Measurements from ENCODE around the gene TAS1R2. TPM values are rescaled to one million over a fixed set of nuclear protein-coding genes. Genes with fewer than 3 reads are reported as not detected.

TAS1R2 gene
- total RNA-seq, 6 experiments from 2014 or later, result 0.07 TPM; not detected in 5

DNA sequence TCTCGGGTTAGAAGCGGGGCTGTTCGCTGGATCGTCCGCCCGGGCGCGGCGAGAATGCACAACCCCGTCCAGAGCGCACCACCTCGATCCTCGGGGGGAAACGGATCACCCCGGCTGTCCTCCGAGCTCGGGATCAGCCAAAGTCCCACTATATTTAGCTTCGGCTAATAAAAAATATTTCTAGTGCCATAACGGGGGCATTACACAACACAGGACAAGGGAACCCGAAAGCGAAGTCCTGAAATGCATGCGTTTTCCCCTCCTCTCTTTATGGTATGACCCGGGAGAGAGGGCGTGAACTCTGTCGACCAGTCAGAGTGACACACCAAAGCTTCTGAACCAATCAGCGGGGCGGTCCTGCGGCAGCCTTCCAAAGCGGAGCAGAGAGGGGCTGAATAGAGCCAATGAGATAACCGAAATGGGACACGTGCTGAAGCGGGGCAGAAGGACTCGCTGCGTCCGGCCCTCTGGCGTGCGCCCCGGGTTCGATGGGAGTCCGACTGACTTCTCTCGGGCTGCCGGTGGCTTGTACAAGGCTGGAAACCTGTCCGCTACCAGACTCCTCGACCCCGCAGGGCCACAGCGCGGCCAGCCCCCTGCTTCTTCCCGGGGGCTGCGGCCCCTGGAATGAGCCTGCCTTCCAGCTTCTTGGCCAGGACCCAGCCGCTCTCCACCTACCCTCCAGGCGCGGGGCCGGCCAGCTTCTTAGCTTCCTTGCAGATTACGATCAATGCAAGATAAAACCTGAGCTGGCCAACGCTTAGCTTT lies 43.2 kb upstream of the TAS1R2 start, which contains the start of gene ALDH4A1:
TSS of gene ALDH4A1 (minus strand) at position 33 of the 768 bp plus-strand sequence. CDS start at position 1, 32 bp downstream.
- Histone ChIP-seq H3K27ac (peak within 1 kb of the TSS; percentile 77 to 96 (median 89)), H3K27me3 (no peaks in the 10 kb centered on the region), H3K36me3 (peaks cover 0 to 3% (median under 1%) of the 10 kb centered on the region in 4 donors), H3K4me1 (peaks cover 0 to 30% (median 12%) of the 10 kb centered on the region in 4 donors), H3K4me3 (peak within 1 kb of the TSS; percentile 92 to 99 (median 94)), H3K9me3 (no peaks in the 10 kb centered on the region)
- TF ChIP-seq POLR2A (IDR thresholded peaks at IDR 0.05), result peak; percentile 39
- TF ChIP-seq, protein P1, sequence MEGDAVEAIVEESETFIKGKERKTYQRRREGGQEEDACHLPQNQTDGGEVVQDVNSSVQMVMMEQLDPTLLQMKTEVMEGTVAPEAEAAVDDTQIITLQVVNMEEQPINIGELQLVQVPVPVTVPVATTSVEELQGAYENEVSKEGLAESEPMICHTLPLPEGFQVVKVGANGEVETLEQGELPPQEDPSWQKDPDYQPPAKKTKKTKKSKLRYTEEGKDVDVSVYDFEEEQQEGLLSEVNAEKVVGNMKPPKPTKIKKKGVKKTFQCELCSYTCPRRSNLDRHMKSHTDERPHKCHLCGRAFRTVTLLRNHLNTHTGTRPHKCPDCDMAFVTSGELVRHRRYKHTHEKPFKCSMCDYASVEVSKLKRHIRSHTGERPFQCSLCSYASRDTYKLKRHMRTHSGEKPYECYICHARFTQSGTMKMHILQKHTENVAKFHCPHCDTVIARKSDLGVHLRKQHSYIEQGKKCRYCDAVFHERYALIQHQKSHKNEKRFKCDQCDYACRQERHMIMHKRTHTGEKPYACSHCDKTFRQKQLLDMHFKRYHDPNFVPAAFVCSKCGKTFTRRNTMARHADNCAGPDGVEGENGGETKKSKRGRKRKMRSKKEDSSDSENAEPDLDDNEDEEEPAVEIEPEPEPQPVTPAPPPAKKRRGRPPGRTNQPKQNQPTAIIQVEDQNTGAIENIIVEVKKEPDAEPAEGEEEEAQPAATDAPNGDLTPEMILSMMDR (IDR thresholded peaks at IDR 0.05), result no peak
- ATAC-seq (peak; percentile 78 to 88 (median 80)), DNase-seq (peak; percentile 97 to 100 (median 99))
- intact Hi-C loops (cut with DNase I), result no loop called here
- 0% methylated on average over 17 of the region's 55 CpGs for WGBS (ENCODE audit: insufficient coverage, low coverage, low lambda C conversion rate, missing lambda C conversion rate)

DNA sequence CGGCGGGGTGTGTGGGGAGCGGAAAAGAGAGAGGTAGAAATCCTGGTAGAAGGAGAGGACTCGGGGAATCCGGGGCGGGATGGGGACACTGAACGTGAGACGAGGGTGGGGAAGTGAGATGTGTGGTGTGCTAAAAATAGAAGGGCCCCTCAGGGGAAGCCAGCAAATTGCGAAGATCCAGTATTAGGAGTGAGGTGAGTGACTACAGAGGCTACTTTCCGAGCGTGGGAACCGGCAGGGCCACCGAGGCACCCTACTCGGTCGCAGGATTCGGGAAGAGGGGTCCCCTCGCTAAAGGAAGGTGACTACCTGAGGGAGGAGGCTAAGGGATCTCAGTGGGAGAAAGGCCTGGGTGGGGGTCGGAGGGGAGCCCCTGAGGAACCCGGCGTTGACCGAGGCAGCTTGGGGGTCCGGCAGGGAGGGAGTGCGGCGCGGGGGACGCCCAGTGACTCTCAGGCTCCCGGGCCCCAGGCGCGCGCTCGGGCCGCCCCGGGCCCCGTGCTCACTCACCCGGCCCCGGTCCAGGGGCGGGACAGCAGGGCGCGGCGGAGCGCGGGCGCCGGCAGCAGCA lies 42.6 kb upstream of the TAS1R2 start:
- TF ChIP-seq, protein P1 (IDR thresholded peaks at IDR 0.05), result no peak
- TF ChIP-seq POLR2A (IDR thresholded peaks at IDR 0.05), result peak; percentile 95
- DNase-seq (no peak), ATAC-seq (no peak)
- intact Hi-C loops (cut with DNase I), result no loop called here
- no peaks in the 10 kb centered on the region for H3K27me3 ChIP-seq
- 0% methylated on average over 17 of the region's 44 CpGs for WGBS (ENCODE audit: insufficient coverage, low coverage, low lambda C conversion rate, missing lambda C conversion rate)
- no peaks in the 10 kb centered on the region for H3K9me3 ChIP-seq
- peak overlapping the region; percentile 92 to 99 (median 94) for H3K4me3 ChIP-seq
- H3K36me3 ChIP-seq, result peaks cover 0 to 7% (median 3%) of the 10 kb centered on the region in 4 donors
- H3K27ac ChIP-seq, result peak overlapping the region; percentile 77 to 96 (median 89)
- peaks cover 0 to 30% (median 12%) of the 10 kb centered on the region in 4 donors for H3K4me1 ChIP-seq

DNA sequence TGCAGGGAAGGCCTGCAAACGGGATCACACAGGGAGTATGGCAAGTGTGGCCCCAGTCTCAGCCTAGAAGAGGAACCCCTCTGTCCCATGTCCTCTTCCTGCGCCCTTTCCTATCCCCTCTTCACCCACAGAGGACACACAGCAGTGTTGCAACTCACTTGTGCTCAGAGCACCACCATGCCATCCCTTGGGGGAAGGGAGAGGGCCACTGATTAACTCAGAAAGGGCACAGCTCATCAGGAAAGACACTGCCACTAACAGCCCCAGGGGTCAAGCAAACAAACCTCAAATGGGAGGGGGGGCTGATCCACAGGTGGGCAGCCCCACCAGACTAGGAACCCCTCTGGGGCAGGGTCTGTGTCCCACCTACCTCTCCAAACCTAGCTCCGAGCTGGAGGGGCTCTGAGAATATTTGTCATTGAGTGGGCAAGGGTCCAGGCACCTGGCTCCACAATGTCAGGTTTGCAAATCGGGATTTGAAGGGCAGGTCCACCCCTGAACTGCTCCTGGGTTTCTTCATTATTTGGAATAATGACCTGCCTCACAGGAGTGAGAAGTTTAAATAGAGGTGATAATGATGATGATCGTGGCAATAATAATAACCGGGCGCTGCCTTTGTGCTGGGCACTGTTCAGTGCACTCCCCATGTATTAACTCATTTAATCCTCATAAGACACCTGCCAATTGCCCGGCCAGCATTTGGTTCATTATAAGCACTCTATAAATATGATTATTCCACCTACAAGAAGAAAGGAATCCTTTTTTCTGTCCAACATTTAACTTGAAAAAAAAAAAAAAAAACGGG lies 41.9 kb upstream of the TAS1R2 start:
- H3K36me3 ChIP-seq, result peaks cover 0 to 9% (median 4%) of the 10 kb centered on the region in 4 donors
- DNase-seq (peak; percentile 62 to 94 (median 86)), ATAC-seq (peak; percentile 65 to 74 (median 68))
- peaks cover 0 to 30% (median 15%) of the 10 kb centered on the region in 4 donors for H3K4me1 ChIP-seq
- no peaks in the 10 kb centered on the region for H3K9me3 ChIP-seq
- intact Hi-C loops (cut with DNase I), result no loop called here
- WGBS (ENCODE audit: insufficient coverage, low coverage, low lambda C conversion rate, missing lambda C conversion rate), result 18% methylated on average over 9 of the region's 9 CpGs
- no peaks in the 10 kb centered on the region for H3K27me3 ChIP-seq
- H3K27ac ChIP-seq, result peak overlapping the region; percentile 77 to 96 (median 89)
- H3K4me3 ChIP-seq, result peak overlapping the region; percentile 92 to 99 (median 94)
- TF ChIP-seq, protein P1 (IDR thresholded peaks at IDR 0.05), result no peak
- peak; percentile 61 for TF ChIP-seq POLR2A (IDR thresholded peaks at IDR 0.05)

DNA sequence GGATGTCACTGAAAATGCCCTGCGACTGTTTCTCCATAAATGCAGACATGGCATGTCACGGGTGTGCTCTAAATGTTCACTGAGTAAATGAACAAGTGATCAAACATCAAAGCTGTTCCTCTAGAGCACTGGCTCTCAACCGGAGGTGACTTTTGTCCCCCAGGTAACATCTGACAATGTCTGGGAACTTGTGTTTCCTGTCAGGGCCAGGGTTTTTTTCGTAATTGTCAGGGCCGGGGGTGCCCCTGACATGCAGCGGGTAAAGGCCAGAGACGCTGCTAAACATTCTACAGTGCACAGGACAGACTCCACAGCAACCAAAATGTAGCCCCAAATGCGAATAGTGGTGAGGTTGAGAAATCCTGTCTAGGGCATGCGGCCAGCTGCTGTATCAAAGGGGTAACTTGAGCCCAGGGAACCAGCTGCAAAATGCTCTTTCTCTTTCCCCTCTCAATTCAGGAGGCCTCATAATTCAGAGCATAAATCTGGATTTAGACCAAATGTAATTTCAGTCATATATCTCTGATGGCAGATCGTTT lies 40.9 kb upstream of the TAS1R2 start:
- ATAC-seq (peak; percentile 36 to 61 (median 39)), DNase-seq (peak; percentile 68 to 90 (median 82))
- peaks cover 0 to 40% (median 20%) of the 10 kb centered on the region in 4 donors for H3K4me1 ChIP-seq
- 34% methylated on average over 5 of the region's 10 CpGs for WGBS (ENCODE audit: insufficient coverage, low coverage, low lambda C conversion rate, missing lambda C conversion rate)
- intact Hi-C loops (cut with DNase I), result no loop called here
- TF ChIP-seq, protein P1 (IDR thresholded peaks at IDR 0.05), result no peak
- peak; percentile 45 for TF ChIP-seq POLR2A (IDR thresholded peaks at IDR 0.05)
- no peaks in the 10 kb centered on the region for H3K9me3 ChIP-seq
- H3K36me3 ChIP-seq, result peaks cover 0 to 9% (median 4%) of the 10 kb centered on the region in 4 donors
- peak overlapping the region; percentile 4 to 96 (median 6) for H3K27ac ChIP-seq
- no peaks in the 10 kb centered on the region for H3K27me3 ChIP-seq
- peak overlapping the region; percentile 92 to 99 (median 94) for H3K4me3 ChIP-seq
